C4-2B (cell line): ENCODE measurements around the gene MKNK1.

Experiments used
- CTCF ChIP-seq: fragments of 450-650 bp; conservative IDR thresholded peaks from 2 replicates; pipeline ENCODE4 v1.5.1; 2017; ENCODE audit warnings: mild to moderate bottlenecking
- ZFX ChIP-seq: fragments of 450-650 bp; IDR thresholded peaks from 2 replicates; pipeline ENCODE4 v1.6.1; 2017

GRCh38 chr1:46575300-46575699 lies 28.8 kb downstream of the MKNK1 start:
- TF ChIP-seq CTCF: no peak
- TF ChIP-seq ZFX: no peak
